GM21723 (cell line): ENCODE measurements around the gene RBMS1.
"Not testable (repeated sequence)": the region's sequence is repeated elsewhere in the genome, so short reads cannot be mapped to it uniquely, and the experiment has no call there.

Source experiments
- ATAC-seq: cut with Tn5 transposase; IDR thresholded peaks from one replicate; pipeline ENCODE4 v1.9.1; 2021; ENCODE audit warnings: mild to moderate bottlenecking, moderate library complexity; ENCODE audit not compliant: unreplicated experiment

The RBMS1 gene

GRCh38 chr2:160502478-160502877, 8.9 kb upstream of the RBMS1 start:
- no peak for ATAC-seq

- ATAC-seq: no peak
Measured at GRCh38 chr2:160501370-160501769, 7.8 kb upstream of the RBMS1 start.

- ATAC-seq: no peak
Measured at GRCh38 chr2:160499865-160500264, 6.3 kb upstream of the RBMS1 start.

GRCh38 chr2:160498137-160498536, 4.5 kb upstream of the RBMS1 start:
- ATAC-seq: no peak

- ATAC-seq: no peak
Measured at GRCh38 chr2:160494201-160494644, 616 bp upstream of the RBMS1 start.

- ATAC-seq: peak; percentile 33
Measured at GRCh38 chr2:160492401-160493226, 993 bp downstream of the RBMS1 start.

GRCh38 chr2:160491911-160492371, 1.7 kb downstream of the RBMS1 start:
- ATAC-seq: no peak

GRCh38 chr2:160490733-160491685, 2.6 kb downstream of the RBMS1 start:
- ATAC-seq: no peak

- no peak for ATAC-seq
Measured at GRCh38 chr2:160489111-160489510, 4.5 kb downstream of the RBMS1 start.

- not testable (repeated sequence) for ATAC-seq
Measured at GRCh38 chr2:160488289-160488688, 5.3 kb downstream of the RBMS1 start.

- no peak for ATAC-seq
Measured at GRCh38 chr2:160486341-160486740, 7.3 kb downstream of the RBMS1 start.

GRCh38 chr2:160484859-160485520, 8.6 kb downstream of the RBMS1 start:
- no peak for ATAC-seq

GRCh38 chr2:160482673-160483072, 10.9 kb downstream of the RBMS1 start:
- ATAC-seq: no peak

- no peak for ATAC-seq
Measured at GRCh38 chr2:160479269-160479668, 14.3 kb downstream of the RBMS1 start.

- no peak for ATAC-seq
Measured at GRCh38 chr2:160478660-160479059, 14.9 kb downstream of the RBMS1 start.

- no peak for ATAC-seq
Measured at GRCh38 chr2:160477032-160477431, 16.6 kb downstream of the RBMS1 start.

GRCh38 chr2:160474891-160475787, 18.5 kb downstream of the RBMS1 start:
- ATAC-seq: no peak

GRCh38 chr2:160474319-160474645, 19.3 kb downstream of the RBMS1 start:
- ATAC-seq: no peak

GRCh38 chr2:160473468-160474318, 19.9 kb downstream of the RBMS1 start:
- no peak for ATAC-seq
